Stimulated activated CD4-positive, alpha-beta T cell treated with anti-CD3 and anti-CD28 coated beads, Interleukin-1b, Interleukin-23, amount 100 ng/mL, for 4 hours (primary cell): ENCODE measurements around the gene PIGR.

ENCODE experiments used
- DNase-seq, 2 donors: peaks; one replicate each; pipeline ENCODE4 v3.0.0-alpha.2; 2020; ENCODE audit warnings: low read depth in 2 of 2

PIGR gene

DNA sequence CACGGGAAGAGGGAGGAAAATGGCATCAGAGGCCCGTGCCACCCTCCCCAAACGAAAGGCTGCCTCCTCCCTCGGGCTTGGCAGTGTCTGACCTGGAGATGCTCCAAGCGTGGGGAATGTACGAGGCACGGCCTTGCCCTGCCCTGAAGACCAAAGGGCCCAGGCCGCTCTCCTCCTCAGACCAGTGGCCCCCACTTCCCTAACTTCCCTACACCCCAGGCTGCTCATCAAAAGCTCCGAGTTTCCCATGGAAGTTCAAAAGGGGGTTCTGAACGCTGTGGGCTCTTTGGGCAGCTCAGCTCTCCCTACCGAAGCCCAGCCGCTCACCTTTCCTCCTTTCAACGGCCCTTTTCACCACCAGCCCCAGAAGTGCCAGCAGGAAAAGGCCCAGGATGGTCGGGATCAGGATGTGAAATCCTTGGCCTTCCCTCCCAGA is 36.4 kb downstream of the PIGR start:
- DNase-seq: no peak

GRCh38 chr1:206909161-206909882 is 36.9 kb downstream of the PIGR start:
- peak; percentile 37 to 56 for DNase-seq

- no peak for DNase-seq
Observed at GRCh38 chr1:206908038-206908437, 38.2 kb downstream of the PIGR start.

DNA sequence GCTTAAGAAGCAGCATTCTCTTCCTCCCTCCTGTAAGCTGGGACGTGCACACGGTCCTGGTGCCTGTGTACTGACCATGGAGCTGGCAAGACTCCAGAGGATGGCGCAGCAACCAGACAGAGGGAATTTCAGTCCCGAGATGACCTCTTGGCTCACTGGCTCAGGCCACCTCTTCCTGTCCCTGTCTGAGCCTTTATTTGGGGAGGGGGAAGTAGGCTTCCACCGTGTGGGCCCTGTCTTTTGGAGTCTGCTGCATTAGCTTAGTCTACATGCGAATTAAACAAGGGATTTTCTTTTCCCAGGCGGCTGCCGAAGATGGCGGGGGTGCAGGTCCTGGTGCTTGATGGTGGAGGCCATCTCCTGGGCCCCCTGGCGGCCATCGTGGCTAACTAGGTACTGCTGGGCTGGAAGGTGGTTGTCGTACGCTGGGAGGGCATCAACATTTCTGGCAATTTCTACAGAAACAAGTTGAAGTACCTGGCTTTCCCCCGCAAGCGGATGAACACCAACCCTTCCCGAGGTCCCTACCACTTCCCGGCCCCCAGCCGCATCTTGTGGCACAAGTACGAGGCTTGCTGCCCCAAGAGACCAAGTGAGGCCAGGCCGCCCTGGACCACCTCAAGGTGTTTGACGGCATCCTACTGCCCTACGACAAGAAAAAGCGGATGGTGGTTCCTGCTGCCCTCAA is 38.8 kb downstream of the PIGR start:
- DNase-seq: no peak

DNA sequence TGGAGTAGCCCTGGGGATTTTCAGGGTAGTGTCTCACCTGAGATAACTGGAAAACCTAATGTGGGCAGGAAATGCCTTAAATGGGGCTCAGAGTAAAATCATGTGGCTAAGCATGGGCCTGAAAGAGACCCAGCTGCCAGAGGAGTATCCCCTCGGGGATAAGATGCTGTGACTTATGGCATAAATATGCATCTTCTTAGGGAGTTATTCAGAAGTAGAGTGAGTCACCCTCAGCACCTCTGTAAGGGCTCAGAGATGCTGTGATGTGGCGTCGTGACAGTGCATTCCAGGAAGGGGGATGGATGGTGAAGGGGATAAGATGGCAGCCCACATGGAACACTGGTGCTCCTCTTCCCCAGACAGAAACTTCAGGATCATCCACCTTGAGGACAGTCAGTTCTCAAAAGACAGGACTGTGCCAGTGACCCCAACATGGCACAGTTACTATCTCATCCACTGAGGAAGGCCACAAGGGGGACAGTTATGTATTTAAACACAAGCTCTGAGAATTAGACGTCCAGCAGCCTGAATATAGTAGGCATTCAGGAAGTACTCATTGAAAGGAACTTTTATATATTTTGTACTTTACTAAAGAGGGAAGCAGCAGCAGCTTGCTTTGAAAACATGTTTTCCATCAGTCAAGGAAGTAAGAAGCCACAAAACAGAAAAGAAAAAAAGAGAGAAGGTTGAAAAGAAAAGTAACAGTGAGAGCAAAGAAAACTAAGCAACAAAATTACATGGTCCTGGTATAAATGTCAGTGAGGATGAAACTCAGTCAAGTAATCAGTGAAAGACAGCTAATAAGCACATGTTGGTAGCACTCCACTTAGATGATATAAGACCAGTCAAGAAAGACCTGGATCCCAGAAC is 40.7 kb downstream of the PIGR start:
- DNase-seq: peak in 1 of 2 donors; percentile 39

DNA sequence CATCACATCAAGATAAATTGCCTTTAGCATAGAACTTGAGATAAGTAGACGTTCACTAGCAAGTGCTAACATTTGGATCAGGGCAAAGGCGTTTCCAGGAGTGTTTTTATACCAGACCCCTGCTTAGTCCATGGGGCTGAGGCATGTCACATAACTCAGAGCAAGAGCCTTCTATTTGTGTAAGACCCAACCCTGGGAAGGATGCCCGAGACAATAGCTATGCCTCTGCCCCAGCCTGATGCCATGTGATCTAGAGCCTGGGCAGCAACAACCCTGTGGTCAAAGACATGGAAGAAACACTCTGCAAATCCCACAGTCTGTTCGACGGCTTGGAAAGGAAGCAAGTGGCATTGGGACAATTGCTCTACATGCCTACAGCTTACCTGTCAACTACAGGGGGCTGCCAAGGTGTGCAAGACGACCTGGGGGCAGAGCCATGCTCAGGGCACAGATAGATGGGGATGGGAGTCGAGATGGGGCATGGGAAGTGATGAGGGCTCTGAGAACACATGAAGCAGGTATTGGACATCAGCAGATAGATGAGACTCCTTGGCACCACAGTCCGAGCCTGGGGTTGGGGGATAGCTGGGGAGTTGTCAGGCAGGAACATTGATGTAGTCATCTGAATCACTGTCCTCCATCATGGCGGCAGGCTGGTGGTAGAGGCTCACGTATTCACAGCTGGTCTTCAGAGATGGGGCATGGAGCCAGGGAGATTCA is 41.7 kb downstream of the PIGR start:
- DNase-seq: no peak

DNA sequence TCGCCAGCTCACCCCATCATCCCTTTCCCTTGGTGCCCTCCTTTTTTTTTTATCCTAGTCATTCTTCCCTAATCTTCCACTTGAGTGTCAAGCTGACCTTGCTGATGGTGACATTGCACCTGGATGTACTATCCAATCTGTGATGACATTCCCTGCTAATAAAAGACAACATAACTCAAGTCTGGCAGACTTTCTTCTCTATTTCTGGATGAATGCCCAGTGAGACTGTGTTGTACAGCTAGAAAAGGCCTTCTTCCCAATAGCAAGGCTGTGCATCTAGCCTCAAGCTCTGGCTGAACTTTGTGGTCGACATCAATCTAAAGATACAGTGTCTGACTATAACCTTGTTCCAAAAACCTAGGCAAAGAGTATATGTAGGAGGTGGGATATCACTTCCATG is 42.6 kb downstream of the PIGR start:
- DNase-seq: no peak

- no peak for DNase-seq
Observed at GRCh38 chr1:206902702-206903101, 43.6 kb downstream of the PIGR start.

DNA sequence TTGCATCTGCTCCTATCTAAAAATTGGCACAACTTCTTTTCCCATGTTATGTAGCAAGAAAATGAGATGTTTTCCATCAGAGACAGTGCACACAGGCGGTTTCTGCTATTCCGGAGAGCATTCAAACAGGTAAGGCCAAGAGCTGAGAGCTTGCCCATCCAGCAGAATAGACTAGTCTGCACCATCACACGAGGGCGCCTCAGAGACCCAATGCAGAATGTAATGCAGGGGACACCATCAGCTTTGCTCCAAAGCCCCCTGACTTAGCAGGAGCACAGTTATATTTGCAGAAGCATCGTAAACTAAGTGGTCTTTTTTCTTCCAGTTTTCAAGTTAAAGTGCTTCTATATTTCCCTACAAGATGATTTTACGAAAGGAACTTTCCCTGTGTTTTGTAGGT is 44.3 kb downstream of the PIGR start:
- no peak for DNase-seq

DNA sequence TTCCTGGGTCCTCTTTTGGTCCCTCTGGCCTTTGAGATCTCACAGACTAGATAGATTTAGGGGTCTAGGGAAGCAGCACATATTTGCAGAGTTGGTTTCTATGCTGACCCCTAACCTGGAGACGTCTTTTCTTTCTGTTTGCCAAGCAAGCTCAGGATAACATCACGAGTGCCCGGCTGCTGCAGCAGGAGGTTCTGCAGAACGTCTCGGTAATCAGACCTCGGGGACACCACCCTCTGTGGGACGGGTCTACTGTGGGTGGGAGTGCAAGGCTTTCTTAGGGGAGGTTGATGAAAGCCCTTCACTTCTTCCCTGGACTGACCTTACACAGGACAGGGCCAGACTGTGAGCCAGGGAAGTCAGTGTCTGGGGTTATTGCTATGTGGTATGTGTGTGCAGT is 46.1 kb downstream of the PIGR start:
- DNase-seq: no peak

DNA sequence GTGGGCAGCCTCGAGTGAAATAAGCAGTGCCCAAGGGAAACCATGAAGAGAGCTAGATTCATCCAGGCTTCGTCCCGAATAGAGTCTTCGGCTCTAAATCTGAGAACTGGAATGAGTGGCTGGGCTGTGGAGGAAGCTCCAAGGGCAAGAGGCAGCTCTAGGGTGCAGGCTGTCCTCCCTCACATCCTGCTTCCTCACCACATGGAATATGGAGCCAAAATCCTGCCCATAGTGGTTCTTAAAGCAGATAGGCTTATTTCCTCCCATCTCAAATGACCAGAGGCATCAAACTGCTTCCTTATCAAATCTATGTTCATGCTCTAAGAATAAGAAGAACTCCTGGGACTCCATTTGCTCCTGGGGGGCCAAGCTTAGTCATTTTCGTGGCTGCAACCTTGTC is 46.5 kb downstream of the PIGR start:
- no peak for DNase-seq

DNA sequence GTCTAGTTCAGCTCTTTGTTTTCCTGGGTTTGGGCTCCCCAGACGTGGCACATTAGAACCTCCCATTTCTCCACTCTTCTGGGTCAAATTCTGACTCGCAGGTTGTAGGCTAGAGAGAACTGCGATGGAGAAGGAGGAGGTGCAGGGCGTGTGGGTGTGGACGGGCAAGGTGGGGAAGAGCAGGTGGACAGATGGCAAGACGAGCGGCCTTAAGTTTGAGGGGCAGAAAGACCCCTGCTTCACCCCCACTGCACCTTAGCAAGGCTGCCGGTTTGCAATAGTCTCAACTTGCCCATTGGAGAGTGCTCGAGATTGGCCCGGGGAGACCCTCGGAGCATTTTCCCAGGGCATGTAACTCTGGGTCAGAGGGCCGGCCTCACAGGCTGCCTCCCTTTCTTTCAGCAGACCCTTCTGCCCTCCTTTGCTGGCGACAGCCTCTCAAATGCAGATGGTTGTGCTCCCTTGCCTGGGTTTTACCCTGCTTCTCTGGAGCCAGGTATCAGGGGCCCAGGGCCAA is 47.3 kb downstream of the PIGR start:
- DNase-seq: no peak

DNA sequence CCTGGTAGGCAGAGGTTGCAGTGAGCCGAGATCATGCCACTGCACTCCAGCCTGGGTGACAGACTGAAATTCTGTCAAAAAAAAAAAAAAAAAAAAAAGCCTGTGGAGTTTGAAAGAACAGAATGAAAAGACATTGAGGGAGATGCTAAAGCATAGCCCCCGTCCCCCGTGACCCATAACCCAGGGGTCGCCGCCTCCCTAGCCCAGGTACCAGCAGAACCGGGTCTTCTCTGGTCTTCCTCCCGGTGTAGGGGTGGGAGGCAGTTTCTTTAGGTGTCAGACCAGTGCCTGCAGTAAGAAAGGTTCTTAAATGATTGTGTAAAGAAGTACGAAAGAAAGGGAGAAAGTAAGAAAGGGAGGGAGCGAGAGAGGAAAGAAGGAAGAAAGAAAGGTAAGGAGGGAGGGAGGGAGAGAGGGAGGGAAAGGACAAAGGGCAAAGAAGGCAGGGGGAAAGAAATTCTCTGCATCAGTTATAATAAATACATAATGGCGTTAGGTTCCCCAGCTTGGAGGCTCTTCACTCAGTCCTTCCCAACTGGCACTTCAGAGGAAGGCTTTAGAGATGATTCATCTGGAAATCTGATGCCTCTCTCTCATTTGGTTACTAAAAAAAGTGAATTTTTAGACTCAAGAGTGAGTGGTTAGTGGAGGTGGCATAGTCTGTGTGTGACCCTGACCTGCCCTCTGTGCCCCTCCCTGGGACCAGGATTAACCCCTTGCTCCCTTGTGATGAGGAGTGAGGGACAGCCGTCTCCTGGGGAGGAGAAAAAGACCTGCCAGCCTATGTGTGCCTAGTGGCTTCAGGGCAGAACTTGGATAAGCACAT is 48.0 kb downstream of the PIGR start:
- DNase-seq: no peak

GRCh38 chr1:206897175-206897574 is 49.1 kb downstream of the PIGR start, which contains the start of gene IL24:
IL24 (plus strand) TSS chr1:206897443; CDS start chr1:206897833, 390 bp downstream.
- no peak for DNase-seq

GRCh38 chr1:206896261-206896660 is 50.0 kb downstream of the PIGR start:
- no peak for DNase-seq

- no peak for DNase-seq
Observed at GRCh38 chr1:206895837-206896242, 50.4 kb downstream of the PIGR start.

- no peak for DNase-seq
Observed at GRCh38 chr1:206895325-206895724, 50.9 kb downstream of the PIGR start.

GRCh38 chr1:206893380-206893779 is 52.9 kb downstream of the PIGR start:
- DNase-seq: no peak

GRCh38 chr1:206892351-206892984 is 53.8 kb downstream of the PIGR start:
- no peak for DNase-seq

DNA sequence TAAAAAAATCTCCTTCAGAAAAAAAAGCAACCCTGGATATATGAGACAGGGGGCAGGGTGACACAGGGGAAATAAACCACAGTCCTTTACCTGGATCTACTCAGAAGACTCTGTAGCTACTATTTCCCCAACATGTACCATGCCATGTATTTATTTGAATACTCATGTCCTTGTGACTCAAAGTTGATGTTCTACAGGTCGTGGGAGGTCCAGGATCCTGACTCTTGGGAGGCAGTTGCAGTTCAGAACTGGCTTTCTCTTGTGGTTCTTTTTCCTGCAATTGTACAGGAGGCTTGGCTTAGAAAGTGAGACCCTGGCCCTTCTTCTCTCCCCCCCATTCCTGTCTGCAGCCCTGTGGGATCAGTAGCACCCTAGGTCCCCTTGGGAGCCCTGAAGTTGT is 54.9 kb downstream of the PIGR start:
- no peak for DNase-seq
